ENCODE measurements around the gene GDAP1L1. TPM values are rescaled to one million over a fixed set of nuclear protein-coding genes. Genes with fewer than 3 reads are reported as not detected.
A peak's percentile ranks its signal among the peaks of the same experiment; 100 is the strongest.

Gene GDAP1L1
- 0.18 and 0.90 TPM in 2 replicates for total RNA-seq (ENCODE audit: low replicate concordance)

DNA sequence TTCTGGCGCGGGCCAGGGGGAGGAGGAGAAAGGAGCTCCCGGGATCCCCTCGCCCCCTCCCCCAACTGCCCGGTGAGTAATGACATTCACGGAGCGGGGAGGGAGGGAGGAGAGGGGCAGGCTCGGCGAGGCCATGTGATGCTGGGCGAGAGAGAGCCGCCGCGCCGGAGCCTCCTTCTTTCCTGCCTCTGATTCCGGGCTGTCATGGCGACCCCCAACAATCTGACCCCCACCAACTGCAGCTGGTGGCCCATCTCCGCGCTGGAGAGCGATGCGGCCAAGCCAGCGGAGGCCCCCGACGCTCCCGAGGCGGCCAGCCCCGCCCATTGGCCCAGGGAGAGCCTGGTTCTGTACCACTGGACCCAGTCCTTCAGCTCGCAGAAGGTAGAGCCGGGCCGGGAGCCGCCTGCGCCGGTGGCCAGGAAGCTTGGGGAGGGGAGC is at the start of gene GDAP1L1:
Gene GDAP1L1 (plus strand): TSS at position 178 of the 441 bp plus-strand sequence. CDS start 27 bp downstream, at position 205.
- no peak for DNase-seq (ENCODE audit: low read depth)
- no peak within 1 kb of the TSS for H3K4me3 ChIP-seq (ENCODE audit: low read depth, low read length)
- TF ChIP-seq, protein P1, sequence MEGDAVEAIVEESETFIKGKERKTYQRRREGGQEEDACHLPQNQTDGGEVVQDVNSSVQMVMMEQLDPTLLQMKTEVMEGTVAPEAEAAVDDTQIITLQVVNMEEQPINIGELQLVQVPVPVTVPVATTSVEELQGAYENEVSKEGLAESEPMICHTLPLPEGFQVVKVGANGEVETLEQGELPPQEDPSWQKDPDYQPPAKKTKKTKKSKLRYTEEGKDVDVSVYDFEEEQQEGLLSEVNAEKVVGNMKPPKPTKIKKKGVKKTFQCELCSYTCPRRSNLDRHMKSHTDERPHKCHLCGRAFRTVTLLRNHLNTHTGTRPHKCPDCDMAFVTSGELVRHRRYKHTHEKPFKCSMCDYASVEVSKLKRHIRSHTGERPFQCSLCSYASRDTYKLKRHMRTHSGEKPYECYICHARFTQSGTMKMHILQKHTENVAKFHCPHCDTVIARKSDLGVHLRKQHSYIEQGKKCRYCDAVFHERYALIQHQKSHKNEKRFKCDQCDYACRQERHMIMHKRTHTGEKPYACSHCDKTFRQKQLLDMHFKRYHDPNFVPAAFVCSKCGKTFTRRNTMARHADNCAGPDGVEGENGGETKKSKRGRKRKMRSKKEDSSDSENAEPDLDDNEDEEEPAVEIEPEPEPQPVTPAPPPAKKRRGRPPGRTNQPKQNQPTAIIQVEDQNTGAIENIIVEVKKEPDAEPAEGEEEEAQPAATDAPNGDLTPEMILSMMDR (IDR thresholded peaks at IDR 0.05; ENCODE audit: insufficient read depth, low read length): no peak

DNA sequence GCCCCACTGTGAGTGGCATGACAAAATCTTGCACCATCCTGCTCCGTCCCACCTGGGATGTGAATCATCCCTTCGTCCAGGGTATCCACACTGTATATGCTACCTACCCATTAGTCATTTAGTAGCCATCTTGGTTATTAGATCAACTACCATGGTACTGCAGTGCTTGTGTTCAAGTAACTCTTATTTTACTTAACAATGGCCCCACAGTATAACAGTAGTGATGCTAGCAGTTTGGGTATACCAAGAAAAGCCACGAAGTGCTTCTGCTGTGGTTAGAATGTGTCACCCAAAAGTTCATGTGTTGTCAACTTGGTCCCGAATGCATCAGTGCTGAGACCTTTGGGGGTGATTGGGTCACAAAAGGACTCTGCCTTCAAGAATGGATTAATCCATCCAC is 48.2 kb upstream of the GDAP1L1 start:
- TF ChIP-seq, protein P1 (IDR thresholded peaks at IDR 0.05; ENCODE audit: insufficient read depth, low read length): no peak
- H3K4me3 ChIP-seq (ENCODE audit: low read depth, low read length): no peak overlapping the region
- no peak for DNase-seq (ENCODE audit: low read depth)

DNA sequence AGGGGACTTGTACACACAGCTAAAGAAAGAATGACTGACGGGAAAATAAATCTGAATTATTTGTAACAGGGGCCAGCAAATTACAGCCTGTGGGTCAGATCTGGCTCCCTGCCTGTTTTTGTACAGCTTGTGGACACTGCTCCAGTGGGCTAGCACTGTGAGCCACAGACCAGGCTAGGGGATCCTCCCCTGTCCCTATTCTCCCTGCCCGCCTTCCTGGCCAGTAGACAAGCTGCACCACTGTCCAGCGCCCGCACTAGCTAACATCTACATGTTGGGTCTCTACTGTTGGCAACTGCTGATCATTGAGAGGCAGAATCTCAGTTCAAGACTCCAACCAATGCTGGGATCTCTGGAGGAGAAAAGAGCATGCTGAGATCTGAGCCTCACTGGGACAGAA is 47.2 kb upstream of the GDAP1L1 start:
- TF ChIP-seq, protein P1 (IDR thresholded peaks at IDR 0.05; ENCODE audit: insufficient read depth, low read length): no peak
- DNase-seq (ENCODE audit: low read depth): no peak
- no peak overlapping the region for H3K4me3 ChIP-seq (ENCODE audit: low read depth, low read length)

DNA sequence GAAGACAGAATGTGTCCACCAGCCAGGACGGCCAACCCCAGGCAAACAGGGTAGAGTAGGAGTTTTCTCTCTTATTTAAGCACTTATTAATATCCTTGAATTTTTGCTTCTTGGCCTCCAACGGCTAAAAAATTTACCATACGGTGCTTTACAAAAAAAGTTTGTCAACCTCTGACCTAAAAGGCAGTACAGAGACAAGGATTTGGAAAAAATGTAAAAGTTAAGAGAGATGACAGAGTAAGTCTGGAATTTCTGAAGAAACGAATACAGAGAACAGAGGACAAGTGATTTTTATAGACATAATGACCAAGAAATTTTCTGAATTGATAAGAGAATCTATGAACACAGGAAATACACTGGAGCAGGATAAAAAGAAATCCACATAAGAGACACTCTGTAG is 46.7 kb upstream of the GDAP1L1 start:
- TF ChIP-seq, protein P1 (IDR thresholded peaks at IDR 0.05; ENCODE audit: insufficient read depth, low read length): no peak

DNA sequence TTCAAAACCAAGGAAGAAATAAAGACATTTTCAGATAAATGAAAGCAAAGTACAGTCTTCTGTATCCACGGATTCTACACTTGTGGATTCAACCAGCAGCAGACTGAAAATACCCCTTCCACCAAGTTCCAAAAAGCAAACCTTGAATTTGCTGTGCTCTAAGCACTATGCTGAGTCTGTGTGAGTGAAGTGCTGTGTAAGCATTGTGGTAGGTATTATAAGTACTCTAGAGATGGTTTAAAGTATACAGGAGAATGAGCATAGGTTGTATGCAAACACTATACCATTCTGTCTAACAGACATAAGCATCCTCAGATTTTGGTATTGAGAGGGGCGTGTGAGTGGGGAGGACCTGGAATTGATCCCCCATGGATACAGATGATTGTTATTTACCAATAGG is 46.1 kb upstream of the GDAP1L1 start:
- DNase-seq (ENCODE audit: low read depth): no peak
- no peak overlapping the region for H3K4me3 ChIP-seq (ENCODE audit: low read depth, low read length)
- TF ChIP-seq, protein P1 (IDR thresholded peaks at IDR 0.05; ENCODE audit: insufficient read depth, low read length): no peak

More for the DNA sequence above, 46.7 kb upstream of the GDAP1L1 start:
- H3K4me3 ChIP-seq (ENCODE audit: low read depth, low read length): no peak overlapping the region
- no peak for DNase-seq (ENCODE audit: low read depth)

DNA sequence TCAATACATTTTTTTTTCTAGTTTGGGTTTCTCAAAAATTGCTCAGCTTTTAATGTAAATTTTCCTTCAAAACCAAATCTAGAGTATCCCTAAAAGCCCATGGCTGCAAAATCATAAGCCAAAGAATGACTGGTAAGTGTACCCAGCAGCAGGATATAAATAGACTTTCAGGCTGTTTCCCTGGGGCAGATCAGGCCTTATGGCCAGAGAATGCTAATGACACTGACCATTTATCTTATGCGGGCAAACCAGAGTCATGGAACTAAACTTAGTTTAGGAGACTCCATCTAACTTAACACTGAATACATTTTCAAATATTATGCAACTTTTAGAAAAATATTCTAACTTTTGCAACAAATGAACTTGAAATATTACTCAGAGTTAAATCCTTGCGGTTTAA is 43.9 kb upstream of the GDAP1L1 start:
- TF ChIP-seq, protein P1 (IDR thresholded peaks at IDR 0.05; ENCODE audit: insufficient read depth, low read length): no peak
- H3K4me3 ChIP-seq (ENCODE audit: low read depth, low read length): no peak overlapping the region
- DNase-seq (ENCODE audit: low read depth): peak; percentile 35
